Gastroesophageal sphincter (tissue), 4 donors: ENCODE data around the gene CXCR4. TPM values are rescaled to one million over a fixed set of nuclear protein-coding genes. Genes with fewer than 3 reads are reported as not detected.

Experiments
- ATAC-seq: fragments of 150-250 bp; one replicate; pipeline ENCODE4 v1.9.1; 2016; ENCODE audit warnings: mild to moderate bottlenecking, moderate library complexity
- H3K27ac ChIP-seq, 4 donors: fragments of 200-600 bp; sonication (generic) in 3 of 4; 1 replicate in 3 of 4; 2 replicates in 1 of 4; pipeline ENCODE4 v1.5.1; 2016 to 2019
- H3K27me3 ChIP-seq: fragments of 200-600 bp; sonication (generic); one replicate; pipeline ENCODE4 v1.5.1; 2019
- H3K36me3 ChIP-seq, 2 donors: fragments of 200-600 bp; sonication (generic); one replicate each; pipeline ENCODE4 v1.5.1; 2019; ENCODE audit warnings: control low read depth in 1 of 2
- H3K4me1 ChIP-seq, 3 donors: fragments of 200-600 bp; sonication (generic); 1 replicate in 2 of 3; 2 replicates in 1 of 3; pipeline ENCODE4 v1.5.1; 2016 to 2019; ENCODE audit warnings: control low read depth in 2 of 3
- H3K4me3 ChIP-seq, 2 donors: fragments of 200-600 bp; sonication (generic); one replicate each; pipeline ENCODE4 v1.5.1; 2019; ENCODE audit warnings: mild to moderate bottlenecking in 1 of 2, moderate library complexity in 1 of 2
- H3K9me3 ChIP-seq, 3 donors: fragments of 200-600 bp; sonication (generic); one replicate each; pipeline ENCODE4 v1.5.1; 2017 to 2019; ENCODE audit warnings: control low read depth in 2 of 3
- EP300 ChIP-seq: sonication (generic); formaldehyde crosslinking; IDR thresholded peaks from one replicate; pipeline ENCODE4 v1.6.1; 2017; ENCODE audit warnings: antibody characterized with exemption, mild to moderate bottlenecking
- POLR2A ChIP-seq, 2 donors: fragments of 450-650 bp; IDR thresholded peaks; one replicate each; pipeline ENCODE4 v1.6.1; 2017; ENCODE audit warnings: antibody characterized with exemption in 2 of 2, mild to moderate bottlenecking in 2 of 2, moderate library complexity in 1 of 2
- POLR2AphosphoS5 ChIP-seq: sonication (generic); formaldehyde crosslinking; IDR thresholded peaks from one replicate; pipeline ENCODE4 v1.6.1; 2017; ENCODE audit warnings: antibody characterized with exemption
- WGBS, 2 donors: methylation state at CpG; one replicate each; pipeline ENCODE4 v1.1.5; 2018; ENCODE audit warnings: low coverage in 1 of 2; 5-methylcytosine and 5-hydroxymethylcytosine counted together
- total RNA-seq, 4 donors: library from RNA; depleted of rRNA; stranded (reverse); fragments of >200 nt; gene quantifications; one replicate each; pipeline ENCODE4 v1.1.0, GENCODE V29; 2016
- TF ChIP-seq, protein P1 (sequence below), 4 experiments: fragments of 200-600 bp in 2 of 4; fragments of 450-650 bp in 2 of 4; sonication (generic) in 1 of 4; IDR thresholded peaks; one replicate each; pipeline ENCODE4 v1.5.1; 2017 to 2019; ENCODE audit warnings: antibody characterized with exemption in 4 of 4, mild to moderate bottlenecking in 2 of 4, moderate library complexity in 2 of 4

Gene CXCR4
- total RNA-seq, 4 donors from 2014 or later = 5.1 to 8.2 (median 7.7) TPM

DNA sequence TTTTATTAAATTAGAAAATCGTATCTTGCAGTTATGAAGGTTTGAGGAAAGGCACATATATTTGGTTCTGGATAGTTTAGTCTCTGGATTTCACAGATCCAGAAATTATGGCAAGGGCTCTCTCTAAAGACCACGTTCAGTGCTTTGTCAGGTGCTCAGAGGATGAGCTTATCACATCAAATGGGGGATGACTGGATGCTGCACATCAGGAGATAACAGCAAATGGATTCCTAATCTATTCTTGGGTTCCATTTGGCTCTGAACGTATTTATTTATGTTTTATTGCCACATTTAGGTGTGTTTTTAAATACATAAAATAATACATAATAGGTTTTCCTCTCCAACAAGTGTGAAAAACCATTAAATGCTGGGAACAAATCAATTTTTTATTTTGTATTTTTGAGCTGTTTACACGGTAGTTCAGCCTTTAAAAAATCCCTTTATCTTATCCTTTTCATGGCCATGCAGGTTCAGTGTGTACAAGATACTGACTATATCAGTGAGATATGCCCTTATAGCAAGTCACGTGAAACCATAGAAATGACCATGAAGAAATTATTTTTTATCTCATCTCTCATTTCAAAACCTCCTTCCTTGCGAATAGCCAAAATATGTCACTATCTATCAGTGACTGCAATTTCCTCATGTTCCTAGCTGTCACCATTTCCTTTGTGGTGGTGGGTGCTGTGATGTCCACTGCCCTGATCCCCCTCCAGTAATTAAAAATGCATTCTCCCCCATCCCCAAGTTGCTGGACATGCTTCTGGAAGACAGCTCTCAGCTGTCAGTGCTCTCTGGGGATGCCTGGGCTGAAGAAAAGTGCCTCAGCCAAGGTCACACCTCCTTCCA is 25.9 kb upstream of the CXCR4 start:
- Histone ChIP-seq H3K9me3 (no peaks in the 10 kb centered on the region), H3K4me3 (no peak overlapping the region), H3K4me1 (no peaks in the 10 kb centered on the region), H3K36me3 (no peaks in the 10 kb centered on the region), H3K27me3 (peaks cover 7% of the 10 kb centered on the region), H3K27ac (no peak overlapping the region)
- ATAC-seq = no peak
- TF ChIP-seq POLR2A (IDR thresholded peaks at IDR 0.05) (no peak), POLR2AphosphoS5 (no peak)
- WGBS, 2 donors = 81 to 89% methylated on average over 6 of the region's 6 CpGs

DNA sequence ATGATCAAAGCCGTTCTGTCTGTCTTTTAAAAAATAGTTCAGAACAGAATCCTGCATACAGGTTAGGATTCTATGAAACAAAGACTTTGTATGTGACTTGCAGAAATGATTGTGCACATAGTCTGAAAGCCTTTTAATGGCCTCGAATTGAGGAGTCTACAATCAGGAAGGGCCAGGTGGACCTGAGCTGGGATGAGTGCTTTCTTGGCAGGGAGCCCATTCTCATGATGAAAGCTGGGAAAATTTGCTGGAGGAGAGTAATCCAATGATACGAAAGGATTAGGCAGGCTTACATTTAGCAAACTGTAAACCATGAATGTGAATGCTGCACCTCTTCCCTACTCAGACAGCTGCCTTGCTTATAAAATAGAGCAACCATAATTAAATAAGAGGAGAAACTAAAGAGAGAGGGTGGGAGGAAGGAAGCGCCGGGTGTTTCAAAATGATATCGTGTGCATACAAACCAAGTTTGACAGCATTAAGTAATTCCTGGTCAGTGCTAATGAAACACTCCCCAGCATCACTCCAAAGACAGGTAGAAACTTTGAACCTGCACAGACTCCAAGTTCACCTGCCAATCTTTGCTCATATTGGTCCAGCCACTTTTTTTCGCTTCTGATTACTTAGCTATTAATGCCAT is 23.7 kb upstream of the CXCR4 start:
- H3K27me3 ChIP-seq = peaks cover 7% of the 10 kb centered on the region
- H3K9me3 ChIP-seq = no peaks in the 10 kb centered on the region
- TF ChIP-seq, protein P1, sequence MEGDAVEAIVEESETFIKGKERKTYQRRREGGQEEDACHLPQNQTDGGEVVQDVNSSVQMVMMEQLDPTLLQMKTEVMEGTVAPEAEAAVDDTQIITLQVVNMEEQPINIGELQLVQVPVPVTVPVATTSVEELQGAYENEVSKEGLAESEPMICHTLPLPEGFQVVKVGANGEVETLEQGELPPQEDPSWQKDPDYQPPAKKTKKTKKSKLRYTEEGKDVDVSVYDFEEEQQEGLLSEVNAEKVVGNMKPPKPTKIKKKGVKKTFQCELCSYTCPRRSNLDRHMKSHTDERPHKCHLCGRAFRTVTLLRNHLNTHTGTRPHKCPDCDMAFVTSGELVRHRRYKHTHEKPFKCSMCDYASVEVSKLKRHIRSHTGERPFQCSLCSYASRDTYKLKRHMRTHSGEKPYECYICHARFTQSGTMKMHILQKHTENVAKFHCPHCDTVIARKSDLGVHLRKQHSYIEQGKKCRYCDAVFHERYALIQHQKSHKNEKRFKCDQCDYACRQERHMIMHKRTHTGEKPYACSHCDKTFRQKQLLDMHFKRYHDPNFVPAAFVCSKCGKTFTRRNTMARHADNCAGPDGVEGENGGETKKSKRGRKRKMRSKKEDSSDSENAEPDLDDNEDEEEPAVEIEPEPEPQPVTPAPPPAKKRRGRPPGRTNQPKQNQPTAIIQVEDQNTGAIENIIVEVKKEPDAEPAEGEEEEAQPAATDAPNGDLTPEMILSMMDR (IDR thresholded peaks at IDR 0.05) = no peak
- TF ChIP-seq POLR2A (IDR thresholded peaks at IDR 0.05) = no peak
- H3K4me1 ChIP-seq = peaks cover 0 to 7% (median 0%) of the 10 kb centered on the region in 3 donors
- no peak overlapping the region for H3K4me3 ChIP-seq
- ATAC-seq = no peak
- H3K36me3 ChIP-seq = no peaks in the 10 kb centered on the region
- H3K27ac ChIP-seq = no peak overlapping the region
- 38 to 57% methylated on average over 7 of the region's 7 CpGs for WGBS, 2 donors

DNA sequence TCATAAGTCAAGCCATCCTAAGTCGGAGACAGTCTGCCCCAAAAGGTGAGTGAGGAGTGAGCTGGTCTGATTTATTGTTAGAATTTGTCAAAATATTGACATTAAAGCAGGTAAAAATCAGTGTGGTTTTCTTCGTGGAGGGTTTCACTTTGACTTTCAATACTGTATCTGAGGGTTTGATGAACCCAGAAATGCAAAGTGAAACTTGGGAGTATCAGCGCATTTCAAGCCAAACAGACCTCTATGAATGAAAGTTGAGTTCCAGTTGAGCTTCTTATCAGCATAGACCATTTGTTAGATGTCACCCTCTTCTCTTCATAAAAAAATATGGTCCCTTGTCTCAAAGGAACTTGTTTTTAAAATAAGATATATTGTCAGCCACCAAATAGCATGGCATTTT is 21.7 kb upstream of the CXCR4 start:
- H3K9me3 ChIP-seq = no peaks in the 10 kb centered on the region
- no peak overlapping the region for H3K4me3 ChIP-seq
- H3K27me3 ChIP-seq = peaks cover 5% of the 10 kb centered on the region
- TF ChIP-seq POLR2AphosphoS5 = no peak
- TF ChIP-seq, protein P1 (IDR thresholded peaks at IDR 0.05) = no peak
- TF ChIP-seq EP300 = no peak
- TF ChIP-seq POLR2A (IDR thresholded peaks at IDR 0.05) = no peak
- H3K4me1 ChIP-seq = peaks cover 0 to 9% (median 0%) of the 10 kb centered on the region in 3 donors
- no peak for ATAC-seq
- 74 to 76% methylated on average over 3 of the region's 3 CpGs for WGBS, 2 donors
- H3K36me3 ChIP-seq = no peaks in the 10 kb centered on the region
- no peak overlapping the region for H3K27ac ChIP-seq

DNA sequence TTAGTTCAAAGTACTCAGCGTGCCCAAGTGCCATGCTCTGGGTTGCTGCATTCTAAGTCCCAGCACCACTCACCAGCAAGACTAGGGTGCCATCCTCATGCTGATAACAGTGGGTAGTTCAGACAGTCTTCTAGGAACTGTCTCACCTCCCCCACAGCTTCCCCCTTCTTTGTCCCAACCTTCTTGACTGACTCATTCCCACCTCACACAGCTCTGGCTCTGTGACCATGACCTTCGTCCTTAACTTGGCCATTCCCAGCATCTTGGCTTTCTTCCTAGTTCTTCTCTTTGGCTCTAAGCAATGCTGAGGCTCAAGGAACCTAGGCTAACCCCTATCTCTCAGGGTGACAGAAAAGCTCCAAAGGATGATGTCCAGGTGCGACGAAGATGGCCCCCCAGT is 20.0 kb upstream of the CXCR4 start:
- Histone ChIP-seq H3K9me3 (no peaks in the 10 kb centered on the region), H3K4me1 (peaks cover 0 to 9% (median 0%) of the 10 kb centered on the region in 3 donors), H3K27me3 (no peaks in the 10 kb centered on the region), H3K27ac (no peak overlapping the region), H3K36me3 (no peaks in the 10 kb centered on the region), H3K4me3 (no peak overlapping the region)
- no peak for ATAC-seq
- TF ChIP-seq EP300 = no peak
- TF ChIP-seq, protein P1 (IDR thresholded peaks at IDR 0.05) = no peak
- TF ChIP-seq POLR2A (IDR thresholded peaks at IDR 0.05) = no peak
- no peak for TF ChIP-seq POLR2AphosphoS5
- WGBS, 2 donors = 68 to 80% methylated on average over 3 to 4 of the region's 4 CpGs

DNA sequence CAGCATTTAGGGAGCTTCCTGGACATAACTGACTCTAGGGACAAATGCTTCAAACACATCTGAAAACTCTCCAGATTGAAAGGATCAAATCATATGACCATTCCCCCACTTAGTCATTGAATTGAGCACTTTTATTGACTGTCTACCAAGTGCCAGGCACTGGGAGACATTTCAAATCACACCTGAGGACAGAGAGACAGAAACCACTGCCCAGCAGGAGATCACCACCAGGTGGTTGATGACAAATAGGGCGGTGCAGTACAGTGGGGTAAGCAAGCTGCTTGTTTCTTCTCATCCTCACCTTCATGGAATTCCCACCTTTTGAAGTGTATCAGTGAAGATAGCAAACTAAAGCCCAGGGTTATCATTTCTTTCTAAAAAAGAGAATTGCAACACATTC is 19.0 kb upstream of the CXCR4 start:
- no peaks in the 10 kb centered on the region for H3K27me3 ChIP-seq
- H3K27ac ChIP-seq = peak overlapping the region in 2 of 4 donors; percentile 9 to 23
- no peak for ATAC-seq
- 88% methylated on average over 1 of the region's 1 CpG; no CpG with 5 or more reads in 1 of the 2 donors for WGBS, 2 donors
- TF ChIP-seq EP300 (no peak), POLR2AphosphoS5 (no peak), POLR2A (IDR thresholded peaks at IDR 0.05) (no peak)
- TF ChIP-seq, protein P1 (IDR thresholded peaks at IDR 0.05) = no peak
- no peak overlapping the region for H3K4me3 ChIP-seq
- peaks cover 0 to 9% (median 0%) of the 10 kb centered on the region in 3 donors for H3K4me1 ChIP-seq
- no peaks in the 10 kb centered on the region for H3K9me3 ChIP-seq
- no peaks in the 10 kb centered on the region for H3K36me3 ChIP-seq
